ENCODE results near the gene SETD1B.

Gene SETD1B

GRCh38 chr12:121795034-121795968, 8.5 kb upstream of the SETD1B start:
- peak; percentile 87 for DNase-seq (ENCODE audit: low spot score)

GRCh38 chr12:121796855-121797751, 6.7 kb upstream of the SETD1B start:
- DNase-seq (ENCODE audit: low spot score): peak; percentile 86

- peak; percentile 79 for DNase-seq (ENCODE audit: low spot score)
Observed at GRCh38 chr12:121797937-121798786, 5.6 kb upstream of the SETD1B start.

GRCh38 chr12:121798787-121799155, 5.0 kb upstream of the SETD1B start:
- no peak for DNase-seq (ENCODE audit: low spot score)

- peak; percentile 70 for DNase-seq (ENCODE audit: low spot score)
Observed at GRCh38 chr12:121799156-121799841, 4.5 kb upstream of the SETD1B start.

- peak; percentile 56 for DNase-seq (ENCODE audit: low spot score)
Observed at GRCh38 chr12:121799842-121800693, 3.7 kb upstream of the SETD1B start.

GRCh38 chr12:121800694-121801594, 2.9 kb upstream of the SETD1B start:
- DNase-seq (ENCODE audit: low spot score): no peak

GRCh38 chr12:121801595-121802484, 2.0 kb upstream of the SETD1B start:
- DNase-seq (ENCODE audit: low spot score): no peak

GRCh38 chr12:121802485-121802842, 1.3 kb upstream of the SETD1B start:
- DNase-seq (ENCODE audit: low spot score): no peak

GRCh38 chr12:121802843-121803698, 738 bp upstream of the SETD1B start:
- peak; percentile 97 for DNase-seq (ENCODE audit: low spot score)

- no peak for DNase-seq (ENCODE audit: low spot score)
Observed at GRCh38 chr12:121804417-121805111, 755 bp downstream of the SETD1B start.

GRCh38 chr12:121805171-121806008, 1.6 kb downstream of the SETD1B start:
- DNase-seq (ENCODE audit: low spot score): peak; percentile 52

- no peak for DNase-seq (ENCODE audit: low spot score)
Observed at GRCh38 chr12:121806009-121806545, 2.3 kb downstream of the SETD1B start.

- DNase-seq (ENCODE audit: low spot score): peak; percentile 68
Observed at GRCh38 chr12:121806546-121807423, 3.0 kb downstream of the SETD1B start.

All from SK-N-DZ (cell line).